HPDE6-E6E7 (cell line): ENCODE results near the gene DUSP3.
A peak's percentile ranks its signal among the peaks of the same experiment; 100 is the strongest.

Experiments
- DNase-seq: peaks from one replicate; pipeline ENCODE4 v3.0.0; 2011; ENCODE audit warnings: missing footprints; ENCODE audit errors: extremely low spot score

The DUSP3 gene

DNA sequence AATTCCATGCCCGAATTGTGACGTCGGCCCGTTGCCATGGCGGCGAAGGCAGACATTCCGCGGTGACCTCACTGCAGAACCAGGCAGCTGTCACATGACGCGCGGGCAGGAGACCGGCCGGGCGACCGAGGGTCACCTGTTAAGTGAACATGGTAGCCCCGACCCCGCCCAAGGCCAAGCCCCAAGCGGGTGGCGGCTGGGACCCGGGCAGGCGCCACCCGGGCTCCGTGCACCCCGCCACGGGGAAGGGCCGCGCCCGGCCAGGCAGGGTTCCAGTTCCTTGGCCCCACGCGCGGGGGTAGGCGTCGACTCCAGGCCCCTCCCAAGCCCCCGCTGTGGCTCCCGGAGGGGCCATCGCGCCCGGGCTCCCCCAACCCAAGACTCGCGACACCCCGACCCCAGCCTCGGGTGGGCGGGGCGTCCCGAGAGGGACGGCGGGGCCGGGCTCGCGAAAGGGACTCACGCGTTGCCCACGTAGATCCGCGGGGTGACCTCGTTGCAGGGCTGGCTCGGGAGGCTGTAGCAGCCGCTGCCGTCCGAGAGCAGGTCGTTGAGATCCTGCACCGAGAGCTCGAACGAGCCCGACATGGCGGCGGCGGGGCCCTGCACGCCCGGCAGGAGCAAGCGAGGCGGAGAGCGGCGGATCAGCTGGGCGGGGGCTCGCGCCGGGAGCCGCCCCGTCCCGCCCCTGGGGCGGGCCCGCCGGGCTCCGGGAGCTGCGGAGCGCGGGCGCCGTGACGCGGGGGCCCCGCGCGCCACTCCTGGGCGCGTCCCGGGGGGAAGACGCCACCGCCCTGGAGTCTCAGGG, at the start of gene DUSP3:
Gene DUSP3, minus strand, starts transcription at position 641 of the 808 bp plus-strand sequence. Its CDS starts 53 bp downstream, at position 588.
- DNase-seq = peak; percentile 90

DNA sequence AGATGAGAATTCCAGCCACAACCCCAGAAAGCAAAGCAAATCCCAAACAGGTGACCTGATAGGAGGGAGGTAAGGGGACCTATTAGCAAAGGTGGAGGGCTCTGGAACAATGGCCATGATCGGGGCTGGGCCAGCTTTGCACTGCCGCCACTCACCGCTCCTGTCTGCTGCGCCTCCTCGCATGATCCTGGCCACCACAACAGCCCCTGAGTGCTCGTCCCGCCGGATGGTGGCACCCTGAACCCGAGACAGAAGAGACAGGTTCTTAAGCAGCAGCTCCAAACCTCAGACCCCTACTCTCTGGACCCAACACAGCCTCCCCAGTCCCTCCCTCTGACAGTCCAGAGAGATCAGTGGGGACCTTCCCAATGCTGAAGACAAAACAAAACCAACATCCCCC, 48.8 kb upstream of the DUSP3 start:
- no peak for DNase-seq

DNA sequence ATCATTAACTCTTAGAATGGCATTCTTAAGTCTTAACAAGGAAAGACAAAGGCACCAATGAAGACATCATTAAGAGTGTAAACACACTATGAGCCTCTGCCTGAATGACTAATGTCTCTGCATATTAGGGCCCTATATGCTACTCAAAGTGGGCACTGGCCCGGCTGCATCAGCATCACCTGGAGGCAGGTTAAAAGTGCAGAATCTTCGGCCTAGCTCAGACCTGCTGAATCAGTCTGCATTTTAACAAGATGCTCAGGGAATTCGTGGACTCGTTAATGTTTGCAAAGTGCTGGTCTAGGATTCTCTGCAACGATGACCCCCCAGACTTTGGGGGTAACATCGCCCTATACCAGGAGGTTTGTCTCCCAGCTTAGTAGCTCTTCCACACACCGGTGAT, 47.4 kb upstream of the DUSP3 start:
- DNase-seq = no peak

DNA sequence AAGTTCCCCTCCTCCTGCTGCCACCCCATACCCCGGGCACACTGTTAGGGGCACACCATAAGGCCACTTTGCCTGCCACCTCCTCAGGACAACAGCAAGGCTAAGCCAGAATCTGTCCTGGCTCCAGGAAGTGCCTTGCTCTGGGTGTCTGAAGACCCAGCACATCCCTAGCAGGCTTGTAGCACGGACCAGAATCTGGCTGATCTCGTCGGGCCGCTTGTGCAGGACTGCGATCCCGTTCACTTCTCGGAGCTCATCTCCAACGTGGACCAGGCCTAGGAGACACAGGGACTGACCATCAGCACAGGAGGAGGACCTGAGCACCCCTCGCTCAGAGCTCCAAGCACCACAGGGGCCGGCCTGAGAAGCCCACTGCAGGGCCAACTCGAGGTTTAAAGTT, 46.8 kb upstream of the DUSP3 start:
- DNase-seq = no peak

DNA sequence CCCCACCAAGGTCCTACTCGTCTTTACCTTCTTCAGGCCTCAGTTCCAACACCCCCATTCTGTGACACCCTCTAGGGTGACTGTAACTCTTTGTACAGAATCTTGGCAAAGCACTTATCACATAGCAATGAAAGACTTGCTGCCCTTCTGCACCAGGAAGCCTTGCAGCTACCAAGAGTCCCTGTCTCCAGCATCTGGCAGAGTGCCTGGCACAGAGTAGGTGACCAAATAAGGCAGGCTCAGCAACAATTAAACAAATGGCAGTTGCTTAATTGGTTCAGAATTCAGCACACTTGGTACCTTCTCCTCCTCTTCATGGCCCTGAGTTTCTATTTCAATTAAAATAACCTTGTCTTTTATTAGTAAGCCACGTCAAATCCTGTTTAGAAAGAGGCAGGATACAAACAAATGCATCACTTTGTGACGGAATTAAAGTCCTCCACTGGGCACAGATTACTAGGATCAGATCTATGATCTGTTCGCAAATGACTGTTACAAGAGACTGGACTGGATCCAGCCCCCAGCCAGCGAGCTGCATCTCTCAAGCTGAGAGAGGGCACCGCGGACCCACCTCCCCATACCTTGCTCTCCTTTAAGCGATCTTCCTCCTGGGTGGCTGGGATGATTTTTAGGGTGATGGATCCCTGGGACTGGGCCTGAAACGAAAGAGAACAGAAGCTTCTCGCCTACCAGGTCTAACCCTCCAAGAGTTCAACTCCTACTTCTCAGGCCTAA, 44.7 kb upstream of the DUSP3 start:
- DNase-seq = no peak

DNA sequence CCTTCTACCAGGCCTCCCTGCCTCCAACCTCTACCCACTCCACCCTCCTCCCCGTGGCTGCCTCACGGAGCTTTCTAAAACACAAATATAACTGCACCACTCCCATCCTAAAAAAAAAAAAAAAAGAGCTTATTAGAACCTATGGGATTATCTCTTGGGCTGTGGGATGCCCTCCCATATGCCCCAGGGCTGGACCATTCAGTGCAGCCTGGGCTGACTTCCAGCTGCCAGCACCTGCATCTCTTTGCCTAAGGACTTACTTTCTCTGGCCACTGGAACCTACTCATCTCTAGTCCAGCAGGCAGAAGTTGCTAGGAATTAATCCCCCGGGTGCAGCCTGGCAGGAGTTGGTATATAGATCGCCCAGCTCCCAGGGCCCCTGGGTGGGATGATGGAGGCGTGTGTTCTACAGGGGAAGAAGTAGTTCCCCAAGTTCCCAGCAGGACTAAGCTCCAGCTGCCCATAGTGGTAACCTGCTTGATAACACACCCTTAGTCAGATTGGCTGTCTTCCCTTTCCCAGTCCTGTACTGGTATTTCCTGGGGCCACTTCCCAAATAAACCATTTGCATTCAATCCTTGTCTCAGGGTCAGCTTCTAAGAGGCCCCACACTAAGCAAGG, 43.9 kb upstream of the DUSP3 start:
- DNase-seq = no peak

DNA sequence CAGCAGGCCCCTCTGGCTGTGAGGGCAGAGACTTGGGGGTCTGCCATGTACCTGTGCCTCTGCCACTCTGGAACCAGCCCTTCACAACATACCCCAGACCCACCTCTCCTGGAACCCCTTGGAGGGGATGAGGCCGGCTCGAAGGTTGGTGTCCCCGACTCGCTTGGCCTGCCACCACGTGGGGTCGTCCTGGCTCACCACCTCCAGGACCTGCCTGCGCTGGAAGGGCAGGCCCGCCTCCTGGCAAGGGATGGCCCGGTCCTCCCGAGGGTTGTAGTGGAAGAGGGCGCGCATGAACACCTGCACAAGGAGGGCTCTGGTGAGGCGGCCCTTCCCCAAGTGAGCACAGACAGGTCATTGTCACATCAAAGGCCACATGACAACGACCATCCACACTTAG, 42.0 kb upstream of the DUSP3 start:
- DNase-seq = no peak

DNA sequence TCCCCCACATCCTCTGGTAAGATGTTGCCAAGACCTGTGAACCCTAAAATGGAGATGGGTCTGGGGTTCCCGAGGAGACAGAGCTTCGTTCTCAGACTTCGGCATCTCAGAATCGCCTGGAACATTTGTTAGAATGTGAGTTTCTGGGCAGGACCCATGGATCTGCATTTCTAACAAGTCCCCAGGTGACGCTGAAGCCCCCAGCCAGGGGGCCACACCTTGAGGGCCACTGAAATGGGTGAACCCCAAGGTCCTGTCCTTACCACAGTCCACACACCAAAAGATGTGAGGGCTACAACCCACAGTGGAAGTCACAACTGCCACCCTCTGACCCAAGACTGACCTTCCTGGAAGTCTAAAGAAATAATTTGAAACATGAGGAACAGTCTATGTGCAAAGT, 40.2 kb upstream of the DUSP3 start:
- no peak for DNase-seq

DNA sequence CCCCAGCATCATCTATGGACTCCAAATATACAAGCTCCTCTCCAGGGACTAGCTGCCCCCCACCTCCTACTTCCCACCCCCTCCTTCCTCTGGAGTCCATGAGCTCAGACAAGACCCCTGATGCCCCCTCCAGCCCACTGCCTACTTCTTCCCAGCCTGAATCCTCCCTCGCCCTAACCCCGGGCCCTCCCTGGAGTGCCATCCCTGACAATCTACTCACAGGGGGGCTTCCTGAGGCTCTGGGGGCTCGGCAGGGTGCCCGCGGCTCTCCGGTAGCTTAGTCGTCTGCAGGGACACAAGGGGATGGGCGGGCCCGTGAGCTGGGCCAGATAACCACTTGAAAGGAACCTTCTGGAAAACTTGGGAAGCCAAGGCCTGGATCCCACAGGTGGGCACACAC, 39.0 kb upstream of the DUSP3 start:
- no peak for DNase-seq

DNA sequence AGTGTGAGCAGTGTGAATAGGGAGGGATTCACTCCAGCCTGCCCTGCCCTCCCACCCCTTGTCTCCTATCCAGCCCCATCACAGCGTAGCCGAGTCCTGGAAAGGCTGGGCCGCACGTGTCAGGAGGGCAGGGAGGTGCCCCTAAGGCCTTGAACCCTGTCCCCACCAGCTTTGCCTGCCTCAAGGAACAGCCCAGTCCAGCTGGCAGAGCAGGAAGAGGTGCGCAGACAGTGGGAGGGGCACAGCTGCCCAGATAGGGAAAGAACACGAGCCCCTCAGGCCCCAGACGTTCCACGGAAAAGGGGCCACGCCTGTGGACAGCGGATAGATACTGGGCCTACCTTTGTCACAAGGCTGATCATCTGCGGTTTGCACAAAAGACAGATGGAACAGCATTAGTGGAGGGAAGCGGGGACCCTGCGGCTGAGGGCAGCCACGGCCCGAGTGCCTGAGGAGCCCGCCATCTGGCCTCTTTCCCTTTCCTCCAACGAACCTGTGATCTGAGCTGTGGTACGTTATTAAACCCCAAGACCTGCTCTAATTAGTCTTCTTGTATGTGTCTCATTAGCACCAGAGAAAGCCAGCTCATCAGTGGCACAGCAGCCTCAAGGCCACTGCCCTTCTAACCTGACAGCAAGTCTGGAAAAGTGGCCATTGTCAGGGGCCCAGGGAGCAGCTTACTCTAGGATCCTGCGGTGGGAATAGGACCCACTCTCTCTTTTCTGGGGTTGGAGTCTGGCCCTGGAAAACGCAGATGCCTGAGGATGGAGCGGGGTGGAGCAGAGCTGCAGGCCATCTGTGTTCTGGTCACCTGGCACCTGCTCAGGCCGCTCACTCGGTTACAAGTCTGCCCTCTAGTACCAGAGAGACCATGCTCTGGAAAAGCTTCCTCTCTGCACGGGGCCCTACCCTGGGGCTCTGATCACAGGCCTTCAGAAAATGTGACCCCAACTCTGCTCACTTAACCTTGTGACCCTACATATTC, 37.9 kb upstream of the DUSP3 start:
- no peak for DNase-seq

DNA sequence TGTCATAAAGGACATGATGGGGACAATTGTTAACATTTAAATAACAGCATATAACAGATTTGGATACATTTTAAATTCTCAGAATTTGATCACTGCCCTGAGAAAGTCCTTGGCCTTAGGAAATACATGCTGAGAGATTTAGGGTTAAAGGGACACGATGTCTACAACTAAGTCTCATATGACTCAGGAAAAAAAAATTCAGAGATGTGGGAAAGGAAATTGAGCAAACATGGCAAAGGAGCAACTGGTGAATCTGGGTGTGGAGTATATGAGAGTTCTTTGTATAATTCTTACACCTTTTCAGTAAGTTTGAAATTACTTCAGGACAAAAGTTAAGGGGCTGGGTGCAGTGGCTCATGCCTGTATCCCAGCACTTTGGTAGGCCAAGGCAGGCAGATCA, 35.9 kb upstream of the DUSP3 start:
- no peak for DNase-seq

DNA sequence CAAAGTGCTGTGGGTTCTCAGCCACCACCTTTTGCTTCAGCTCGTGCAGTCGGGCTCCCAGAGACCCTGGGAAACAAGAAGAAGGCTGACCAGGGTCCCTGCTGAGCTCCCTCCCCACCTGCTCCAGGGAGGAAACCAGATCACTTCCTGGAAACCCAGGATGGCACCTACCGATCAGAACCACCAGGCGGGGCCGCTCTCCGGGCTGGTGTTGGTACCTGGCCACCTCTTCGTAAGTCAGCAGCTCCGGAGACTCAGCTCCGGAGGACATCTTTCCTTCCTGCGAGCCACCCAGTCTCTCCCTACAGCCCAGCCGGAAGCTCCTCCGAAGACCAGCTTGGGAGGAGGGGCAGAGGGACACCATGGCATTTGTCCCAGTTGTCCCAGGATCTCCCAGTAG, 35.2 kb upstream of the DUSP3 start:
- no peak for DNase-seq

DNA sequence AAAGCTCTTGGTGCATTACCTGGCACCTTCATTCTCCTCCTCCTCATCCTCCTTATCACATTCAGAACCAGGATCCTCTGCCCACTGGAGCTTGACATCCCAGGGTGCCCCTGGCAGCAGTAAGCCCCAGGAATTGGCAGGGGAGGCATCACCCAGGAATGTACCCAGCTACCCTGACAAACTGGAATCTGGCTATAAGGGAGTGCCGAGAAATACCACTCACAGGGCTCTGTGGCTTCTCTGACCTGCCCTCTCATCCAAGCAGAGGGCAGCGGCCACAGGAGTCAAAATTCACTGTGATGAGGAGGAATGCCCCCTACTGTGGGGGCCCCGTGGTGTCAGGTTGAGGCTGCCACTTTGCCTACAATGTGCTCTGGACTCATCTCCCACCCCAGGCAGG, 34.6 kb upstream of the DUSP3 start:
- no peak for DNase-seq

DNA sequence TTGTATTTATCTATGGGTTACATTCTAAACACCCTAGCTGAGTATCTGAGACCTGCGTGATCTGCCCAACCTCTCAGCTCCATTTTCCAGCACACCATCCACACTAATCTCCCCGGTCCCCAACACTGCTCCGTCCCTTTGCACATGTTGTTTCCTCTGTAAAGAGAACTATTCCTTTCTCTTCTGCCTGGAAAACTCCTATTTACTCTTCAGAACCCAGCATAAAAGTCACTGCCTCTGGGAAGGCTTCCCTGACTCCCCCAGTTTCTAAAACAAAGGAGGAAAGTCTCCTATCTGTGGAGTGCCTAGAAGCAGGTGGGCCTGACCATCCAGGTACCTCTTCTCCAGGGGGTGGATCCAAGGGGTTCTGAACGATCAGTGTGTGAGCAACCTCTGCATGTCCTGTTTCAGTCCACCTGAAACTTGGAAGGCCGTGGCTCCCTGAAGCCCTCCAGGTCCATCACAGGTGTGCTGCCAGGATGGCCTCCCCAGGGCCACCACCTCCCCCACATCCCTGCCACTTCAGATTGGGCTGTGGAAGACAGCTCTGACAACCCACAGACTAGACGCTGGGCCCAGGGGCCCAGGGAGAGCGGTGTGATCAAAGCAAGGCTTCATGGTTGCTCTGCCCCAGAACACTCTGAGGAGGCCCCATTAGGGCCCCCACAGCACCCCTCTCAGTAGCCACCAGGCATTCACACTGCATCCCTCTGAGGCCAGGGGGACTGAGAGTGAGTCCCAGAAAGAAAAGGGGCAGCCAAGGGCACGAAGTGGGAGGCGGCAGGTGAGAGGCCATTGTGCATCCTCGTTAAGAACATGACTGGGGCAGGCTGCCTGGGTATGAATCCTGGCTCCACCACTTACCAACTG, 33.9 kb upstream of the DUSP3 start:
- no peak for DNase-seq

DNA sequence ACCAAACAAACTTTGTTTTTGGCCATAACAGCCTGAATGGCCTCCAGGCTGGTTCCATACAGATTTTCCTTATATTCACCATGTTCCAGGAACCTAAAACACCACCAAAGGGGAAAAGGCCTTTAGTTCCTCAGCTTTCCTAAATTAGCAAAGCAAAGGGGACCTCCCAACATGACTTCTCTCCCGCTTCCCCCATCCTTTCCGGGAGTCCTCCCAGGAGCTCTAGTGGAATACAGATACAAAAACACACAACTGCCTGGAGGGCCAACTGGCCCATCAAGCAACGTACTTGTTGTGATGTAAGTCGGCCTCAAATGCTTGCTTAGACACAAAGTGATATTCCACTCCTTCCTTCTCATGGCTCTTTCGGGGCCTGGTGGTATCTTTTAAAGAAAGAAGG, 32.0 kb upstream of the DUSP3 start:
- no peak for DNase-seq

DNA sequence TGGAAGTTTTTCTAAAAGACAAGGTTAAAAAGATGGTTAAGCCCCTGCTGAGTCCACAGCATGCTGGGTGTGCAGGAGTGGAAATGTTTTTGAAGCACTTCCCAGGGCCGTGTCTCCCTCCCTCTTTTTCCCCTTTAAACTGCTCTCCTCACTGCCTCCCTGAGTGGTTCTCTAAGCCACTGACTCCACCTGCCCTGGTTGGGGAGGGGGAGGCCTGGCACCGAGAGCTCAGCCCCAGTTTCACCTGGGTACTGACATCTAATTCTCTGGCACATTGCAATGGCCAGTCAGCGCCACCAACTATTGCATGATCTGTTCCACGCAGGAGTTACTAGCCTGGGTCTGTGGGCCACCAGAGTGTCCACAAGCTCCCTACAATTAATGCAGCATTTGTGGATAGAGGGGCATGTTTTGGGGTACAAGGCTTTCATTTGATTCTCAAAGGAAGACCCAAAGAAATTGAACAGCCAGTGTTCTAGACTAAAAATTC, 31.5 kb upstream of the DUSP3 start:
- no peak for DNase-seq

DNA sequence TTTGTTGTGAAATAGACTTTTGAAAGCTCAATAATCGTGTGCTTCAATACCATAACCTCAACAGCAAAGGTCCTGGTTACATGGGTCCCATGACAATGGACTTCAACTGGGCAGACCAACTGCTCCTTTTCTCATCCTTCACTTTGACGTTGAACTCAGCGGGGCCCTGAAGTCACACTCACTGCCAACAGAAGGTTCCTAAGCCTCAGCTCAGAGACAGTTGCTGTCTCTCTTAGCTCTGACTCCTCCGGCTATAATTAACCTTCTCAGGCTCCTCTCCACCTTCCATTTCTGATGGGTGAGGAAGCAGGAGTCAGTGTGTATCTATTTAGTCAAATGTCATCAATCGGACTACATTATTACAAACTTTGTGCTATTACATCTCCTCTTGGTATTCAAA, 30.3 kb upstream of the DUSP3 start:
- no peak for DNase-seq

DNA sequence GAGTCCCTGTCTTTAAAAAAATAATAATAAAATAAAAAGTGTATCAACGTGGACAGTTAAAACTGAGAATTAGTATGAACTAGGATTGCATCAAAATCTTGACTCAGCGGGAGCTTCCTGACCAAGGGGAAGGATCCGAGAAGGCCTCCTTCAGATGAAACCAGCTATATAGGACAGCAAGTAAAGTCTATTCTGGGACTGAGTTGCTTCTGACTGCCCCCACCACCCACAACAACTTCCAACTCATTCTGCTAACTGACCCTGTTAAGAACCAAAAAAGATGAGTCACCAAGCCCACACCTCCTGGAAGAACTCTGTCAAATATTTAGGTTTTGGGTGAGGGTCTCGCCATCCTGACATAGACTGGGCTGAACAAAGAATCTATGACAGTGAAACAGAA, 29.3 kb upstream of the DUSP3 start:
- no peak for DNase-seq

DNA sequence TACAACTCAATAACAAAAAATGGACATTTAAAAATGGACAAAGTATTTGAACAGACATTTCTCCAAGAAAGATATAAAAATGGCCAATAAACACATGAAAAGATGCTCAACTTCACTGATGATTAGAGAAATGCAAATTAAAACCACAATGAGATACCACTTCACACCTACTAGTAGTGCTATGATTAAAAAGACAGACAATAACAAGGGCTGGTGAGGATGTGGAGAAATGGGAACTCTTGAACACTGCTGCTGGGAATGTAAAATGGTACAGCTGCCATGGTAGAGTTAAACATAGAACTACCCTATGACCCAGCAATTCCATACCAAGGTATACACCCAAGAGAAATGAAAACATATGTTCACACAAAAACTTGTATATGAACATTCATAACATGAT, 26.3 kb upstream of the DUSP3 start:
- DNase-seq = no peak

DNA sequence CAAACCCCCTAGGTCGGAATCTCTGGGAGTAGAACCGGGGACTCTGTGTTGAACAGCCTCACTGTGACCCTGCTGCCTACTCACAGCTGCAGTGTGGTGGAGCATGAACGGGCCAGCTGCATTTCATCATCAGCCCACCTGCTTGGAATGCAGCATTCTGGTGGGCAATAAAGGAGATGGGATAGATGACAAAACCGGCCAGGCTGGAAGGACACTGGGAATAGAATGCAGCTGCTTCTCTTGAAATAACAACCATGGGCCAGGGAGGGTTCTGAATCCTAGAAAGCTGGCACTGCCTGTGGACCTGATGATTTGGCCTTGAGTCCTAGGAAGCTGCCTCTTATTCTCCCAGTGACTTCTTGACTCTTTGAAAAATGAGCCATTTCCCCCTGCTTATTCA, 25.0 kb upstream of the DUSP3 start:
- DNase-seq = no peak

DNA sequence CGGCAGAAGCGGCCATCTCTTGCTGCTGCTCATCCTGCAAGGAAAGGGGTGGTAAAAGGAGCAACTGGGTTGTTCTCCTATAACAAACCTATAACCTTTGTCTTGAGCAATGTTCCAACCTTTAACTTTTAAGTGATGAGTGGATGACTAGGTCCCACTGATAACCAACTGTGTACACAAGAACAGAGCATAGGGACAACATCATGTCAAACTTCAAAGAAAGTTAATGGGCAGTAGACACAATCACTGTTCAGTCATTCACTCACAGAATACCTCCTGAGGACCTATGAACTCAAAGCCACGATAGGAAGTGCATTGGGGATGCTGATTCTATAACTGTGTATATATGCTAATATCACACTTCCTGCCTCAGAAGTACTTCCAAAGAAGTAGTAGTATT, 23.1 kb upstream of the DUSP3 start:
- DNase-seq = no peak
